H1 (cell line): ENCODE data around the gene RETSAT. TPM values are rescaled to one million over a fixed set of nuclear protein-coding genes. Genes with fewer than 3 reads are reported as not detected.

Experiments used
- CTCF ChIA-PET: fragments of 300-600 bp; sonication (Branson Sonifier 250); formaldehyde crosslinking; loops from one replicate; lab custom pipeline; 2021; ENCODE audit not compliant: partially characterized antibody; lab: Charles Lee
- POLR2A ChIA-PET: fragments of 300-600 bp; sonication (Branson Sonifier 250); formaldehyde crosslinking; loops from one replicate; lab custom pipeline; 2021; ENCODE audit warnings: inconsistent platforms; ENCODE audit not compliant: partially characterized antibody; lab: Charles Lee
- DNase-seq, 2 experiments: peaks; one replicate each; pipeline versions ENCODE4 v3.0.0 to v3.0.0-alpha.2; 2010 to 2022; ENCODE audit warnings: low spot score in 2 of 2, low read depth in 1 of 2, mixed read lengths in 1 of 2
- FAIRE-seq: peaks from 2 replicates; lab custom pipeline; 2011; peaks lifted over from hg19 to GRCh38; lab: Jason Lieb, UNC
- H2AFZ ChIP-seq: 2 replicates; pipeline ENCODE4 v1.8.1; 2012; ENCODE audit warnings: low read length, inconsistent platforms
- H2AK5ac ChIP-seq: 2 replicates; pipeline ENCODE4 v1.6.1; 2013; ENCODE audit warnings: low read depth, low read length
- H2BK120ac ChIP-seq: replicated peaks from 2 replicates; pipeline ENCODE3; 2013; ENCODE audit warnings: low read depth, low read length, inconsistent platforms
- H2BK12ac ChIP-seq: 2 replicates; pipeline ENCODE4 v1.6.1; 2013; ENCODE audit warnings: low read depth, low read length
- H2BK15ac ChIP-seq: 2 replicates; pipeline ENCODE4 v1.6.1; 2013; ENCODE audit warnings: low read length
- H2BK20ac ChIP-seq: 2 replicates; pipeline ENCODE4 v1.6.1; 2013; ENCODE audit warnings: low read length
- H2BK5ac ChIP-seq: 2 replicates; pipeline ENCODE4 v1.6.1; 2013; ENCODE audit warnings: low read depth, low read length
- H3K14ac ChIP-seq: 2 replicates; pipeline ENCODE4 v1.6.1; 2013; ENCODE audit warnings: inconsistent platforms; ENCODE audit not compliant: insufficient read length
- H3K18ac ChIP-seq: 2 replicates; pipeline ENCODE4 v1.6.1; 2013; ENCODE audit warnings: low read length; ENCODE audit errors: extremely low read depth
- H3K23ac ChIP-seq: 2 replicates; pipeline ENCODE4 v1.6.1; 2013; ENCODE audit warnings: inconsistent platforms; ENCODE audit not compliant: insufficient read length
- H3K23me2 ChIP-seq: 2 replicates; pipeline ENCODE4 v1.6.1; 2013; ENCODE audit warnings: low read depth, low read length
- H3K27ac ChIP-seq: 2 replicates; pipeline ENCODE4 v1.6.1; 2011; ENCODE audit warnings: low read depth, low read length, inconsistent platforms
- H3K27me3 ChIP-seq, 4 experiments: replicated peaks in 1 of 4; 1 replicate in 1 of 4; 2 replicates in 3 of 4; pipeline versions ENCODE4 v1.6.1 to v1.8.1; 2011 to 2013; ENCODE audit warnings: low read length in 3 of 4, mild to moderate bottlenecking in 3 of 4, inconsistent platforms in 2 of 4, mixed read lengths in 2 of 4, moderate library complexity in 1 of 4; ENCODE audit not compliant: control insufficient read depth in 3 of 4, insufficient read depth in 3 of 4; ENCODE audit errors: extremely low read depth in 1 of 4
- H3K36me3 ChIP-seq, 4 experiments: 2 replicates each; pipeline versions ENCODE4 v1.6.1 to v1.8.1; 2011 to 2013; ENCODE audit warnings: mild to moderate bottlenecking in 4 of 4, low read length in 3 of 4, moderate library complexity in 2 of 4, control low read depth in 1 of 4, inconsistent platforms in 1 of 4; ENCODE audit not compliant: insufficient read depth in 4 of 4, control insufficient read depth in 2 of 4
- H3K4ac ChIP-seq: replicated peaks from 2 replicates; pipeline ENCODE3; 2013; ENCODE audit warnings: low read length, low read depth, mixed read lengths, inconsistent platforms; ENCODE audit not compliant: insufficient read length
- H3K4me1 ChIP-seq, 4 experiments: replicated peaks in 1 of 4; 1 replicate in 1 of 4; 2 replicates in 3 of 4; pipeline versions ENCODE4 v1.6.1 to v1.8.1; 2011 to 2013; ENCODE audit warnings: low read length in 3 of 4, inconsistent platforms in 2 of 4, mixed read lengths in 1 of 4; ENCODE audit not compliant: insufficient read depth in 4 of 4, control insufficient read depth in 3 of 4
- H3K4me2 ChIP-seq, 2 experiments: 2 replicates each; pipeline versions ENCODE4 v1.6.1 to v1.8.1; 2011 to 2013; ENCODE audit warnings: low read depth in 2 of 2, low read length in 2 of 2, control low read depth in 1 of 2, inconsistent platforms in 1 of 2, mild to moderate bottlenecking in 1 of 2; ENCODE audit not compliant: insufficient read depth in 1 of 2
- H3K4me3 ChIP-seq, 4 experiments: fragments of 200-600, 300-600 bp in 1 of 4; sonication (generic), shearing (Covaris generic), sonication (Bioruptor Twin) in 1 of 4; 2 replicates each; pipeline versions ENCODE4 v1.5.1 to v1.8.1; 2011 to 2016; ENCODE audit warnings: low read length in 4 of 4, low read depth in 3 of 4, control low read depth in 2 of 4, inconsistent platforms in 2 of 4, mild to moderate bottlenecking in 2 of 4, mixed read lengths in 1 of 4, moderate library complexity in 1 of 4; ENCODE audit not compliant: insufficient read depth in 2 of 4; ENCODE audit errors: extremely low read depth in 1 of 4
- H3K56ac ChIP-seq: replicated peaks from 2 replicates; pipeline ENCODE3; 2013; ENCODE audit warnings: low read depth, mild to moderate bottlenecking, mixed read lengths, low read length, inconsistent platforms; ENCODE audit not compliant: insufficient read length
- H3K79me1 ChIP-seq: 2 replicates; pipeline ENCODE4 v1.6.1; 2013; ENCODE audit warnings: low read depth, low read length, control low read depth
- H3K79me2 ChIP-seq, 2 experiments: 2 replicates each; pipeline versions ENCODE4 v1.6.1 to v1.8.1; 2012 to 2013; ENCODE audit warnings: low read length in 2 of 2, mild to moderate bottlenecking in 2 of 2, inconsistent platforms in 1 of 2; ENCODE audit not compliant: insufficient read depth in 2 of 2, control insufficient read depth in 1 of 2
- H3K9ac ChIP-seq, 4 experiments: replicated peaks in 1 of 4; 1 replicate in 1 of 4; 2 replicates in 3 of 4; pipeline versions ENCODE4 v1.6.1 to v1.8.1; 2011 to 2013; ENCODE audit warnings: low read depth in 3 of 4, low read length in 3 of 4, control low read depth in 2 of 4, mild to moderate bottlenecking in 2 of 4, moderate library complexity in 2 of 4, inconsistent platforms in 1 of 4; ENCODE audit errors: extremely low read depth in 1 of 4
- H3K9me3 ChIP-seq, 2 experiments: 2 replicates each; pipeline versions ENCODE4 v1.6.1 to v1.8.1; 2012 to 2013; ENCODE audit warnings: mild to moderate bottlenecking in 2 of 2, moderate library complexity in 2 of 2, control low read depth in 1 of 2, inconsistent platforms in 1 of 2, low read depth in 1 of 2, low read length in 1 of 2, mixed read lengths in 1 of 2; ENCODE audit not compliant: insufficient read depth in 2 of 2
- H4K20me1 ChIP-seq, 2 experiments: replicated peaks in 1 of 2; 2 replicates each; pipeline versions ENCODE3 to v1.8.1; 2011 to 2013; ENCODE audit warnings: inconsistent platforms in 2 of 2, low read length in 2 of 2, mild to moderate bottlenecking in 1 of 2; ENCODE audit not compliant: insufficient read depth in 2 of 2, control insufficient read depth in 1 of 2
- H4K5ac ChIP-seq: 2 replicates; pipeline ENCODE4 v1.6.1; 2013; ENCODE audit warnings: low read length, low read depth, mixed read lengths, inconsistent platforms; ENCODE audit not compliant: insufficient read length
- H4K8ac ChIP-seq: 2 replicates; pipeline ENCODE4 v1.8.0; 2013; ENCODE audit warnings: mild to moderate bottlenecking, moderate library complexity, low read length, inconsistent platforms; ENCODE audit not compliant: insufficient read depth; ENCODE audit errors: extremely low read depth
- H4K91ac ChIP-seq: replicated peaks from 2 replicates; pipeline ENCODE3; 2013; ENCODE audit warnings: low read length, mixed read lengths, inconsistent platforms; ENCODE audit not compliant: insufficient read length
- CBX8 ChIP-seq: fragments of 300-800, 300-1000 bp; sonication (generic); IDR thresholded peaks from 2 replicates; pipeline ENCODE4 v1.7.1; 2016; ENCODE audit warnings: low read depth, low read length, borderline replicate concordance
- POLR2A ChIP-seq, 2 experiments: IDR thresholded peaks; 1 replicate in 1 of 2; 2 replicates in 1 of 2; pipeline ENCODE4 v1.6.1; 2011; ENCODE audit warnings: low read depth in 2 of 2, low read length in 2 of 2, mild to moderate bottlenecking in 2 of 2; ENCODE audit errors: control extremely low read depth in 1 of 2
- POLR2AphosphoS5 ChIP-seq: IDR thresholded peaks from 2 replicates; pipeline ENCODE4 v1.6.1; 2011; ENCODE audit warnings: low read depth, low read length
- SUZ12 ChIP-seq: fragments of 200-600 bp; sonication (generic); IDR thresholded peaks from 2 replicates; pipeline ENCODE4 v1.6.1; 2012; ENCODE audit warnings: mild to moderate bottlenecking, inconsistent platforms, low read length, moderate library complexity, mixed read lengths
- WGBS, 2 experiments: shearing (Covaris generic) in 1 of 2; methylation state at CpG; one replicate each; pipeline versions ENCODE4 v1.1.6 to v1.1.7; 2013 to 2015; ENCODE audit warnings: low lambda C conversion rate in 2 of 2, mixed read lengths in 2 of 2, inconsistent platforms in 1 of 2, low coverage in 1 of 2, missing lambda C conversion rate in 1 of 2; ENCODE audit not compliant: insufficient replicate concordance in 2 of 2, insufficient coverage in 1 of 2, insufficient read length in 1 of 2; ENCODE audit errors: extremely low coverage in 1 of 2, missing lambda C conversion rate in 1 of 2; 5-methylcytosine and 5-hydroxymethylcytosine counted together
- polyA plus RNA-seq, 7 experiments: library from polyadenylated mRNA; depleted of rRNA in 3 of 7; stranded (reverse) in 5 of 7; unstranded in 2 of 7; fragments of >200 nt in 5 of 7; fragments of 200-250 nt in 2 of 7; gene quantifications; 1 replicate in 5 of 7; 2 replicates in 1 of 7; 4 replicates in 1 of 7; pipeline versions ENCODE4 v1.2.1 to v1.2.3, GENCODE V29; 2011 to 2013; ENCODE audit warnings: missing spikeins in 2 of 7, mixed read lengths in 2 of 7
- total RNA-seq: library from RNA; stranded (reverse); fragmentation: NEBNext Ultra II Directional; extraction: Animal tissue kit (Norgen Biotek cat#: 25700); gene quantifications from 2 replicates; pipeline ENCODE4 v1.2.1, GENCODE V29; 2021

The RETSAT gene
- total and polyA plus RNA-seq, 2 of the 8 experiments (the other 6 are each of a cell fraction or from before 2014, with no cell fraction given): 15.8 to 16.7 TPM

DNA sequence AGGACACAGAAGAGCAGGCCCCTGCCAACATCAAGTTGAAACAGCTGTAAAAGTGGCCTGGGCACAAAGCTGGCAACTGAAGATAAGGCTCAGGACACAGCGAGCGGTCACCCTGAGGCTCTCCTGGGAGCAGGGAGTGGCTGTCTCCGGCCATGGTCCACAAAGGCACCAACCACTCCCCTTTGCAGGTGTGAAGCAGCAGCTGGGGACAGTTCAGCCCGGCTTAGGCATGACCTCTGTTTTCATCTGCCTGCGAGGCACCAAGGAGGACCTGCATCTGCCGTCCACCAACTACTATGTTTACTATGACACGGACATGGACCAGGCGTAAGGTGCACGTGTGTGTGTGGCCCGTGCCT lies 39.5 kb downstream of the RETSAT start:
- 91% methylated on average over 10 of the region's 10 CpGs; no CpG with 5 or more reads in 1 of the 2 experiments for WGBS, 2 experiments
- no peaks in the 10 kb centered on the region; a peak in 1 of 4 replicates for H3K79me2 ChIP-seq
- POLR2A ChIA-PET: interaction anchor here (0.6 to 9.1 kb wide), 9 partner anchors 11 to 246 kb away, joined by 3 to 70 read pairs (median 3); partner anchors contain the start of genes ELMOD3, MAT2A, RETSAT and TGOLN2

More for the DNA sequence above, 39.5 kb downstream of the RETSAT start:
- no peak overlapping the region for H2BK120ac ChIP-seq
- TF ChIP-seq CBX8 (no peak), POLR2AphosphoS5 (peak; percentile 25; the same call in 1 of the 2 replicates), SUZ12 (no peak), POLR2A (IDR thresholded peaks at IDR 0.05; ENCODE audit: control extremely low read depth in 1 of 2, low read depth in 2 of 2, low read length in 2 of 2) (0 out of 3 replicates have a peak, but pooled peaks of 1 of the 2 experiments have one; percentile 33)
- TF ChIP-seq, all 59 proteins: peak for 2
- Histone ChIP-seq H4K5ac (no peak overlapping the region), H3K36me3 (peaks cover 3 to 23% (median 6%) of the 10 kb centered on the region in 4 experiments; a peak in 5 of 8 replicates), H4K20me1 (peaks cover 2 to 9% of the 10 kb centered on the region in 2 experiments), H3K18ac (no peak overlapping the region), H3K23ac (no peak overlapping the region), H3K4me2 (no peak overlapping the region), H3K56ac (no peak overlapping the region), H3K27me3 (no peaks in the 10 kb centered on the region), H2BK20ac (no peak overlapping the region), H4K91ac (no peak overlapping the region), H3K27ac (no peak overlapping the region), H2AFZ (no peak overlapping the region), H2BK5ac (no peak overlapping the region), H3K9ac (no peak overlapping the region), H3K4me3 (no peak overlapping the region), H4K8ac (no peak overlapping the region), H3K23me2 (no peaks in the 10 kb centered on the region), H2BK12ac (no peak overlapping the region), H2BK15ac (no peak overlapping the region), H3K4ac (no peak overlapping the region), H3K79me1 (no peaks in the 10 kb centered on the region; the same call in 1 of the 2 replicates), H2AK5ac (no peak overlapping the region), H3K4me1 (peaks cover 0 to 1% (median under 1%) of the 10 kb centered on the region in 4 experiments; a peak in 3 of 7 replicates), H3K9me3 (no peaks in the 10 kb centered on the region), H3K14ac (no peak overlapping the region)
- FAIRE-seq (no peak), DNase-seq (no peak)
- CTCF ChIA-PET: interaction anchor here (0.6 to 1.9 kb wide), 9 partner anchors 11 to 248 kb away, joined by 3 to 13 read pairs (median 4); no protein-coding TSS in a partner anchor
